Esophagus mucosa (tissue), 1 donor: ENCODE data around the gene CDH6. TPM values are rescaled to one million over a fixed set of nuclear protein-coding genes. Genes with fewer than 3 reads are reported as not detected.

ENCODE experiments used
- ATAC-seq: fragments of 200-7000 bp; cut with Tn5 transposase; one replicate; pipeline ENCODE4 v1.9.1; 2020
- total RNA-seq: library from RNA; stranded (reverse); gene quantifications from one replicate; pipeline ENCODE4 v1.2.4, GENCODE V29; 2023
- donor health status: DM: yes; HTN: yes; CAD: no.

The CDH6 gene
- total RNA-seq, 1 donor from 2014 or later, result 0.60 TPM

DNA sequence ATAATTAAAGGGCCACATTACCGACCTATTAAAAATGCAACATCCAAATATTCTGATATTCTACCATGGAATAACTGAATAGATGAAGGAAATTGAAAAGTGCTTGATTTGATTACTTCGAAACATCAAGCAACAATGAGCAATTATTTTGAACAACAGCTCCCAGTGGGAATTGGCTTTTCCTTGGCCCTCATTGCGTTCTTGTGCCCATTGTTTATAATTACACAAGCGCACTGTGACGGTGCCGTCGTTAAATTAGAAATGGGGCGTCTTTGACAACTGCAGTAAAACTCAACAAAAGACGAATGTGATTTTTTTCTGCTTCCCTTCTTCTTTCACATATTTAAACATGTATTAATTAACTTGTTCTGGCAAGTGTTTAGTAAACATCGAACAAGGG is 61.6 kb downstream of the CDH6 start:
- ATAC-seq, result no peak

DNA sequence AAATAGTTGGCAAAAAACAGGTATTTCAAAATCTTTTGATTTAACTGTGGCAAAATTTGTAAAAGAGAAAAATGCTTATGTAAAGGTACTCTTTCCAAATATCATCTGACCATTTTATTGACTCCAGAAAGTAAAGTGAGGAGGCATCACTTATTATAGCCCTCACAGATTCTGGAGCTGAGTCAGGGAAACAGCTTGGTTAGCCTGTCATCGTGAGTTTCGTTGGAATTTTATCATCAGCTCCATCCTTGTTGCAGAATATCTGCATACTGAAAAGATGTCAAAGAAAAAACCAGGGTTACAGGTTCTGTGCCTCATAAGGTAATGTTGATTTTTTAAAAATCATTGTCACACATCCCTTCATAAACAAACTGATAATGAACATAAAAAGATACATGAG is 74.8 kb downstream of the CDH6 start:
- ATAC-seq, result no peak

DNA sequence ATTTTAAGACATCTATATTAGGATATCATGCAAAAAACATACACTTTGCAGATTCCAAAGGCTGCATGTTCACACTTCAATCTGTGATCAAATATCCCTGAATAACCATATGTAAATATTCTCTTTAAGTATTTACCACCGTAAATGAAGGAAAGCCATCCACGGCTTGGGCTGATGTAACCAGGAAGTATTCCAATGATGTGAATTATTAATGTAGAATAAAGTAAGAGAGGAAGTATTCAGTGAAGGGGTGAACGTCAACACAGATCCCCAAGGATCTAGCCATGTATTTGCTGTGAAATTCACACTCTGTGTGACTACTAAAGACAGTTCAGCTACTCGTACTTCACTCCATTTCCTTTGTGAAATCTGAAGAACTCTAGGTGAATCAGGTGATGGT is 75.2 kb downstream of the CDH6 start:
- no peak for ATAC-seq

DNA sequence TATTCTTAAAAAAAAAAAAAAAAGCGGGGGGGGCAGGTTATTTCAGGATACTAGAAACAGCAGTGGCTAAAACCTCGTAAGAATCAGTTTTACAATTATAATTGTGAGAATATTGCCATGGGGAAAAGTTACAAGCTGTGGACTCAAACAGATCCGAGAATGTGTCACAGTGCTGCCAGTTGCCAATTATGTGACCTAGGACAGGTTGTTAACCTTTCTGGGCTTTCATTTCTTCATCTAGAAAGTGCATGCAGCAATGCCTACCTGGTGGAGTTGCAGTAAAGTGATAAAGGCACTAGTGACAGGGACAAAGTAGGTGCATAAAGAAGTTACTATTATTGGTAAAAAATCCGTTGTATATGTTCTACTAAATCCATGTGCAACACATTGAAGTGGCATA is 75.8 kb downstream of the CDH6 start:
- ATAC-seq, result no peak

DNA sequence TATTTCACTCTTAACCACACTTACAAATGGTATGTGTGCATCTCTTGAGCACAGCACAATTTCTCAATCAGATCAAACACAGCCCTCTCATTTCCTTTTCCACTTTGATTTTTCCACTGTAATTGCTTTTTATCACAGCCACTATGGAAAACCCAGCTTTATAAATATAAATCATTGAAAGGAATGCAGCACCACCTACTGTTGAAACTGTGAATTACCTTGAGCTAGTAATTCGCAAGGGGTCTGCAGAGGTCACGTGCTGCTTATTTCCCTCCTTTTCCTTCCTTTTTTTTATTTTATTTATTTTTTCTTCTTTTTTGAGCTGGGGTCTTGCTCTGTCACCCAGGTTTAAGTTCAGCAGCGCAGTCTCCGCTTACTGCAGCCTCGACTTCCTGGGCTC is 76.9 kb downstream of the CDH6 start:
- ATAC-seq, result no peak

DNA sequence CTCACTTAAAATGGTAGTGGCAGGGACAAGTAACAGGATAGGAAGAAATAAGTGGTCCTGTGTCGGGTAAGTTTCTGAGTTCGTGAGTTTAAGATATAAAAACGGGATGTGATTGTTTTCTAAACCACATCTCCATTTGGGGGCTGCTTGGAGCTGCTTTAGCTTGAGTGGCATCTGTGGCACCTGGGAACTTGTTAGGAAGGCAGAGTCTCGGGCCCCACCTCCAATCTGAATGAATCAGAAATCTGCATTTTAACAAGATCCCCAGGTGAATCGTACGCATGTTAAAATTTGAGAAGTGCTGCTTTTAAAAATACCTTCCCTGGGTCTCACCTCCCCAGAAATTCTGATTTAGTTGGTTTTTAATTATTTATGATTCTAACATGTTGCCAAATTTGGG is 78.1 kb downstream of the CDH6 start:
- ATAC-seq, result no peak

DNA sequence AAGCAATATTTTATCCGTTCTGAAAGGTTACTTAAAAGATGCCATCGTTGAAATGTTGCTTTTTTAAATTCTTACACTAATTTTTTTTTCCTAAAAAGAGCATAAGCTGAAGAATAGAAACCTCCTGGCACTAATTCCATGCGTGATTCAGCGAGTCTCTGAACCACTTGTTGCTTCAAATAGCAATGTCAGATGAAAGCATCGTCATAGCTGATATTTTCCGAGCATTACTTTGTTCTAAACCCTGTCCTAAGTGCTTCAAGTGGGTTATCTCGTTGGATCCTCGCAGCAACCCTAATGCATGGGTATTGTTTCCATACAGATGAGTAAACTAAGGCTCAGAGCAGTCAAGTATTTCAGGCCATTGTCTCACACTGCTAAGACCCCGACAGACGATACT is 79.7 kb downstream of the CDH6 start:
- ATAC-seq, result no peak

DNA sequence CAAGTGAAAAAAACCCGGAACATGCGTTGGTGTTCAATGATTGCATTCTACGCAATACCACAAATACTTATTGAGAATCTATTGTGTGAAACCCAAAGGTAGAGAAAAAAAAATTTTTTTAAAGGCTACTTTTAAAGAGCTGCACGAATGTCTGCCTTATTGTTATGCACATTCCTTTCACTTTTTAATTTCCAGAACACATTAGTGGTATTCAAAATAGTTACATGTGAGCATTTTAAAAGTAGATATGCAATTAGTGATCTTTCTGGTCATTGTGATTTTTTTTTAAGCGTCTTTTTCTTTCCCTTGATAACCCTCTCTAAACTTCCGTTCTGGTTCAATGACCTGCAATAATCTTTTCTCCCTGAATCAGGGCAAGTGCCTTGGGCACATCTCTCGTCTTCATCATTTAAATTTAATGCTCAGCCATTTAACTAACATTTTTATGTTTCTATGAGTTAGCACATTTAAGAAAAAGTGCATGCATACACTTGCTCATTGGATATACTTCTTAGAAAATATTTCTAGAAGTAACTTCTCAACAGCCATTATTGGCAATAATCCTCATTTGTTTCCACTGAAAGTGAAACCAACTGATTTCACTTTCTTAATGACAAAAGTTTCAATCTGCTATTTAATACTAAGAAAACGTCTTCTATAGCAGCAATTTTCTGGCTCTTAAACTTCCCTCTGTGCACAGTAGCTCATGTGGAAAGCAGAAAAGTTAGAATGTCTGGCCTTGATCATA is 80.3 kb downstream of the CDH6 start:
- no peak for ATAC-seq

DNA sequence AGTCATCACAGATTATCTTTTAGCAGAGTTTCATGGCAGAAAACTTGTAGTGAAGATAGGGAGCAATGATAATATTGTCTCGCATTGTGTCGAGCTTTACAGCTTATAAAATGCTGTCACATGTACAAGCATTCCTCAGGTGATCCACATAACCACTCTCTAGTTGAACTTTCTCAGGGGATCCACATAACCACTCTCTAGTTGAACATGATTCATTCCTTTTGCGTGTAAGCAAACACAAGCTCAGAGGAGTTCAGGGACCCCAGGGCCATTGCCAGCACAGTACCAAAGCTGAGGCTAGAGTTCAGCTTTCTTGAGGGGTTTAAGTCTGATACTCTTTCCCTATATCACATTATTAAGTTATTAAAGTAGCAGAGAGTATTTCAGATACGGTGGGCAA is 86.7 kb downstream of the CDH6 start:
- no peak for ATAC-seq

DNA sequence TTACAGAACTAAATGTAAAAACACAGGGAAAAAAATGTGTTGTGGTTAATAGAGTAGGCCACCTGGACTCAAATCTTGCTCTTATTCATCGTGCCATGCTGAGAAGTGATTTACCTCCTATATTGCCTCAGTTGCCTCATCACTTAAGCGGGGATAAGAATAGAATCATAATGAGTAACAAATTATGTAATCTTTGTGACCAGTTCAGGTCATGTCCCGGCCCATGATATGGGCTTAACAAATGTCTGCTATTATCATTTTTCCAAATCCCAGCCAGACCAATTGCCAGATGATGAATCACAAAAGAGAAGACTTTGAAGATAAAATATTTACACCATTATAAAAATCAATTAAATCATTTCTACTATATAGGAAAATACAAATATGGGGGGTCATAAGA is 89.8 kb downstream of the CDH6 start:
- ATAC-seq, result no peak

DNA sequence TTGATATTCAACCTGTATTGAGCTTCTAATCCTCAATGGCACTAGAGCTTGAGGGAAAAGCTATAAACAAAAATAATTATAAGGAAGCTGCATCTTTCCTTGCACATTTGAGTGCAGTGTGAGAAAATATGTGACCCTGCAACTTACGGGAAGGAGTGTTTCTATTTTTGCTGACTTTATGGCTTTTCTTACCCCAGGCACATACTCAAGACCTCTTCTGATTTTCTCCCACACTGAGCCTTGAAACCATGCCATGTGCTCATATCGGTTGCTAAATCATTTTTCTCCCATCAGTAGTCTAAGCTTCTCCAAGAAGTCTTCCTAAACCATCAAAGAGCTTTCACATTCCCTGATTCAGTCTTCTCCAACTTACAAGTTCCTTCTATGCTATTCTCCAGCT is 91.5 kb downstream of the CDH6 start:
- no peak for ATAC-seq

DNA sequence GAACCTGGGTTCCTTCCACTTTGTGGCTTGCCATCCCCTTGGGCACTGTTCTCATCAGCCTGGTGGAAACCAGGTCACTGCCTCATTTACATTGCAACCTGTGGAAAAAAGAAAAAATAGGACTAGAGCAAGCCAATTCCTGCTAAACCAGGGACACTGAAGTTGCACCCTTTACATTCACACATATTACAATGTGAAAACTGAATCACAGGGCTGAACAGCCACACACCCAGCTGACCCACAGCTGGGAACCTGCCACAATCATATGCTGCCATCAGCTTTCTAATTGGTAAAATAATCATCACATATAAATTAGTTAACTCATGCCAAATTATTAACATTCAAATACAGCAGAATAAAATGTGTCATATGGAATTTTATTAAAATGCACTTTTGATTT is 94.5 kb downstream of the CDH6 start:
- no peak for ATAC-seq

DNA sequence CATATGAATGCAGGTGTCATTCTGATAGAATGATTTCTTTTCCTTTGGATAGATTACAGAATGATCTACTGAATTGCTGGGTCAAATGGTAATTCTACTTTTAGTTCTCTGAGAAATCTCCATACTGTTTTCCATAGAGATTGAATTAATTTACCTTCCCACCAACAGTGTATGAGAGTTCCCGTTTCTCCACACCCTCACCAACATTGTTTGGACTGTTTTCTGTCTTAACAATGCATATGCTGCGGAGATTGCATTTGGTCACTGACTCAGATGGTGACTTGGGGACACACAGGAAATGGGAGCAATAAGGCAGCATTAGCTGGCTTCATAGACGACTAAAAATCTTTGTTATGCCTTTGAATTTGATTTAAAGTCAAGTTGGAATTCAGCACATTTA is 95.9 kb downstream of the CDH6 start:
- ATAC-seq, result no peak

DNA sequence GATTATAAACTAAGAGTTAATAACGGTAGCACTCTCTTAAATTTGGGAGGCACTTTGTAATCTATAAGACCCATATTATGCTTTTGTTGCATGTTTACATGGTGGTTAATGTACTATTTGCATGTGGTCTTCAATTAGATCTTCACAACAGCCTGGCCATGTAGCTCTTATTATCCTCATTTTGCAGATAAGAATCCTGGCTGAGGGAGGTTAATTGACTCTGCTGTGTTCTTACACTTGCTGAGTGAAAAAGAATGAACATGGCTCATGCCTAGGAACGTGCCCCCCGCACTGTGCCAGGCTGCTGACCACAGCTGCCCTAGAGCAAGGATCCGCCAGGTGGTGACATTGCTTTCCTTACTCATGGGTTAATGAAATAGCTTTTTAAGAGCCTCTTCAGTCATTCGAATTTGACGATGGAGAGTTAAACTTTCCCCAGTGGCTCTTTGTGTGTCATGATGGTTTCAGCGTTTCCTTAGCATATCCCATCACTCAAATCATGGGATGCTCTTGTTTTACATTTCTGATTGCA is 97.9 kb downstream of the CDH6 start:
- ATAC-seq, result no peak

DNA sequence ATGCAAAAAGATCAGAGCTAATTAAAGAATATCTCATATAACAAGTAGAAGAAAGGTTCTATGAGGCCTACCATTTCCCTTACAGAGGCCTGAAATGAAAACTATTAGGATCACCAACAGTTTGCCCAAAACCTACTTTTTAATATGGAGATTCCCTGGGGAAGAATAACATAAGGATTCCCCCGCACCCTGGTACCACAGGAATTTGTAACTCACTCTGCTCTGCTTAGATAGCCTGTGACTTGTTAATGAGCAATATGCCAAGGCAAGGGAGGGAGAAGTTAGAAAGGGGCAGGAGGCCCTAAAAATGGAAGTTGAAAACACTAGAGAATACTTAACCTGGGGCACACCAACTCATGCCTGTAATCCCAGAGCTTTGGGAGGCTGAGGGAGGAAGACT is 107.0 kb downstream of the CDH6 start:
- ATAC-seq, result no peak

DNA sequence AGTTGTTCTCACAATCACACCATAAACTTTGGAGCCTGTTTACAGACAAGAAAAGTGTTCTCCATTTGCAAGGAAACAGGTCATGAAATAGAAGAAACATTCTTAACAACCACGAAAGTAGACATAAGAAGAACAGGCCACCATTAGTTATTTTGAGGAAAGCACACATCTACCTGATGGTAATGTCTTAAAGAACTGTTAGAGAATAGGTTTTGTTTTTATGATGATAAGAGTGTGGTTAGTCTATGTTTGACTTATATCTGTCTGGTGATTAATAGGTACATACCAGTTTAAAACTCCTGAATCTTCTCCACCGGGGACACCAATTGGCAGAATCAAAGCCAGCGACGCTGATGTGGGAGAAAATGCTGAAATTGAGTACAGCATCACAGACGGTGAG is 108.3 kb downstream of the CDH6 start:
- ATAC-seq, result no peak

DNA sequence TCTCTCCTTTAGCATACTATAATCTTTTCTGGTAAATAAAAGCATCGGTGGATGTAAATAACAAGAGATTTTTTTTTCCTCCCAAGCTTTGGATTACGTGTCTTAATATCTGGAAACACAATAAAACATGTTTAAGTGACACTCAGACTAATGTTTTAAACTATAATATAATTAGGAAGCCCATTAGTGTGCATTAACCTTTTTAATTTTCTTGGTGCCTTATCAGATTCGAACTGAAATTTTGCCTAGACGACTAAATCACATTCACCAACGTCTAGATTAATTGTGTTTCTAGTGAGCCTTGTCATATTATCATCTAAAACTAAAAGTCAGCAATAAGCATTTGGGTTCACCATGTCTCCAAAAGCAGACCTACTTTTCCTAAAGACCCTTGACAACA is 110.2 kb downstream of the CDH6 start:
- no peak for ATAC-seq

DNA sequence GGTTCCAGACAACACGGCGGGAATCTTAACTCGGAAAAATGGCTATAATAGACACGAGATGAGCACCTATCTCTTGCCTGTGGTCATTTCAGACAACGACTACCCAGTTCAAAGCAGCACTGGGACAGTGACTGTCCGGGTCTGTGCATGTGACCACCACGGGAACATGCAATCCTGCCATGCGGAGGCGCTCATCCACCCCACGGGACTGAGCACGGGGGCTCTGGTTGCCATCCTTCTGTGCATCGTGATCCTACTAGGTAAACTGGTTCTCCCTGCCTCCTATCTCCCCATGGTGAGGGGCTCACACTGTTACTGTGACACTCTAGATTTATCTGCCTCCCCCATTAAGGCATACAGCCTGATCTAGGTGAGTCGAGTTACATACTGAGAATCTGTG is 124.2 kb downstream of the CDH6 start:
- ATAC-seq, result no peak

DNA sequence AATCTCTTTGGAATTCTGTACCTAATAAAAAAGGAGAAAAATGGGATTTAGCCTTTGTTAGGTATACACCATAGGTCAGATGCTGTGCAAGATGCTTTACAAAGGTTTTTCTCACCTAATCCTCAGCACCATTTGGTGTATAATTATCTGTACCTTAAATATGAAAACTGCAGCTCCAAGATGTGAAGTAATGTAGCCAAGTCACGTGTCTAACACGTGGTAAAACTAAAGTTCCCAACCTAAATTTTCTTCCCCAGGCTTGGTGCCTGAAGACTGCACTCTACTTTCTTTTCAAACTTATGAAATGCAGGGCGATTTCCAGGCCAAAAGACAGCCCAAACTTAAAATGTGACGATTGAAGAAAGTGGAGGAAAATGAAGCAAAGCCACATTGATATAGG is 125.8 kb downstream of the CDH6 start:
- no peak for ATAC-seq

DNA sequence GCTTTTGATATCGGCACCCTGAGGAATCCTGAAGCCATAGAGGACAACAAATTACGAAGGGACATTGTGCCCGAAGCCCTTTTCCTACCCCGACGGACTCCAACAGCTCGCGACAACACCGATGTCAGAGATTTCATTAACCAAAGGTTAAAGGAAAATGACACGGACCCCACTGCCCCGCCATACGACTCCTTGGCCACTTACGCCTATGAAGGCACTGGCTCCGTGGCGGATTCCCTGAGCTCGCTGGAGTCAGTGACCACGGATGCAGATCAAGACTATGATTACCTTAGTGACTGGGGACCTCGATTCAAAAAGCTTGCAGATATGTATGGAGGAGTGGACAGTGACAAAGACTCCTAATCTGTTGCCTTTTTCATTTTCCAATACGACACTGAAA is 129.5 kb downstream of the CDH6 start:
- no peak for ATAC-seq

DNA sequence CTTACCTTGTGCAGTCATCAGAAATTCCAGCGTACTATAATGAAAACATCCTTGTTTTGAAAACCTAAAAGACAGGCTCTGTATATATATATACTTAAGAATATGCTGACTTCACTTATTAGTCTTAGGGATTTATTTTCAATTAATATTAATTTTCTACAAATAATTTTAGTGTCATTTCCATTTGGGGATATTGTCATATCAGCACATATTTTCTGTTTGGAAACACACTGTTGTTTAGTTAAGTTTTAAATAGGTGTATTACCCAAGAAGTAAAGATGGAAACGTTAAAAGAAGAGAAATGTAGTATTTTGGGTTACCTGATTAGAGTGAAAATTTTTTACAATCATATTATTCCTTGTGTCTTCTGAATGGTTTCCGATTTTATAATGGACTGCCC is 131.4 kb downstream of the CDH6 start:
- ATAC-seq, result no peak

DNA sequence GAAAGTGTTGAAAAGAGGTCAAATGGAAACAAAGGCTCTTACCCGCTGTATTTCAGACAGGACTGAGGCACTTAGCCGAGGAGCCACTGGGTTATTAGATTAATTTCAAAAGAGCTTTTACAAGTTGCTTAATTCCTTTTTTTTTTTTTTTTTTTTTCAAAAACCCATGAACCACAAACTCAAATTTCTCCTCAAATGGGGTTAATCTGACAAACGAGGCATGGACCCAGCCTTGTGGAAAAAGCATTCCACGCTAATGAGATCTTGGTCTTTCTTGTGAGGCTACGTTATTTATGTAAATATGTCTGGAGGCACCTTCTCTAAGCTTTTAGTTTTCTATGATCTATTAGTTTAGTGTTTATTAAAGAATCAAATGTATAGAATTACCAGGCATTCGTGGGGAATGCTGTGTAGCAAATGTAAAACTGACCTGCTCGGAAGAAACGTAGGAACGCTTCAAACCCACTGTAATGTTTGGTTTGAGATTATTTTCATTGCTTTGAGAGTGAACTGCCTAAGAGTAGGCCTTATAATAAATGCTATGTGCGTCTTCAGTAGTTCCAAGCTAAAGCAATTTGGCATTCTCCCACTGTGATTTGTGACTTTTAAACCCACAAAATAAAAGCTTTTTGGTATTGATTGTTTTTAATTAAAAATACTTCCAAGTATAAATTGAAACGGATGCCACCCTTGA is 134.7 kb downstream of the CDH6 start:
- no peak for ATAC-seq

DNA sequence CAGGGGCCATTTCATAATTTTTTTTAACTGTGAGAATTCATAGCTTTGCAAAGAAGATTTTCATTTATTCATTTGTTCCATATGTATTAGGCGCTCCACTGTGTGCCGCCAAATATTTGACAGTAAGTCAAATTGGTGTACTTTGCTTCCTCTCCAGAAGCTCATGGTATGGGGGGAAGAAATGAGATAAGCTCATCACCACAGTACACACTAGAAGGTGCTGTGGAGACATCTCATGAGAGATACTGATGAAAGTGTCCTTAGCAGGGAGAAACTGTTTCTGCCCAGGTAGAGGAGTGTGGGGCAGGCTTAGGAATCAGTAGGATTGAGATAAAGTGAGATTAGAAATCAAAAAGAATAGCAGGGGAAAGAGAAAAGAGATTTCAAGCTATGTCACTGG is 136.2 kb downstream of the CDH6 start:
- ATAC-seq, result no peak

DNA sequence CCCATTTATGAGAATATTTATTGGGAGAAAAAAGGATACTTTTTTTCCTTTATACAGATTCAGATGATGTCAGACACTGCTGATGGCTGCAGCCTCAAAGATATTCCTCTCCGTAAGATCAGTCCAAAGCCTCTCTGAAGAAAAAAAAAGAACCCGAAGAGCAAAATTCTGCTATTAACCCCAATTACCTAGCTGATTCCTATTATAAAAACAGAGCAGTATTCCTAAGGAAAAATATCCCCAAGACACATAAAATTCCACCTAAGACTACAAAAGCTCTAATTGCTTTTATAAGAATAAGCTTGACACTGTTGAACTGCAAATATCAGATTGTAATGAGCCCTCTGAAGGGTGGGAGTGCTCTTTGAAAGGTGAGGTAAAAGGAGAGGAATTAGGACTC is 138.7 kb downstream of the CDH6 start:
- ATAC-seq, result no peak

DNA sequence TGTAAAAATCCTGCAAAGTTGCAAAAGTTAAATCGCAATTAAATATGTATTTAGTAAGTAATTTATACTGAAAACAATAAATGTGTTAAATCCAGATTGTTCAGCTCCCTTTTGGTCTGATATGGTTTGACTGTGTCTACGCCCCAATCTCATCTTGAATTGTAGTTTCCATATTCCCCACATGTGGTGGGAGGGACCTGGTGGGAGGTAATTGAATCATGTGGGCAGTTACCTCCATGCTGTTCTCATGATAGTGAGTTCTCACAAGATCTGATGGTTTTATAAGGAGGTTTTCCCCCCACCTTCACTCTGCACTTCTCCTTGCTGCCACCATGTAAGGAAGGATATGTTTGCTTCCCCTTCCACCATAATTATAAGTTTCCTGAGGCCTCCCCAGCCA is 140.0 kb downstream of the CDH6 start:
- ATAC-seq, result no peak
